GM19035 (cell line): ENCODE data around the gene ST8SIA1.
A peak's percentile ranks its signal among the peaks of the same experiment; 100 is the strongest.
"Not testable (repeated sequence)": the region's sequence is repeated elsewhere in the genome, so short reads cannot be mapped to it uniquely, and the experiment has no call there.

Source experiments
- ATAC-seq: cut with Tn5 transposase; IDR thresholded peaks from one replicate; pipeline ENCODE4 v1.9.1; 2021; ENCODE audit not compliant: unreplicated experiment

Gene ST8SIA1, protein sequence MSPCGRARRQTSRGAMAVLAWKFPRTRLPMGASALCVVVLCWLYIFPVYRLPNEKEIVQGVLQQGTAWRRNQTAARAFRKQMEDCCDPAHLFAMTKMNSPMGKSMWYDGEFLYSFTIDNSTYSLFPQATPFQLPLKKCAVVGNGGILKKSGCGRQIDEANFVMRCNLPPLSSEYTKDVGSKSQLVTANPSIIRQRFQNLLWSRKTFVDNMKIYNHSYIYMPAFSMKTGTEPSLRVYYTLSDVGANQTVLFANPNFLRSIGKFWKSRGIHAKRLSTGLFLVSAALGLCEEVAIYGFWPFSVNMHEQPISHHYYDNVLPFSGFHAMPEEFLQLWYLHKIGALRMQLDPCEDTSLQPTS

GRCh38 chr12:22334410-22335100, at the start of gene ST8SIA1:
ST8SIA1 (minus strand) TSS chr12:22334707; CDS start chr12:22334232, 475 bp downstream.
- peak; percentile 9 for ATAC-seq

- no peak for ATAC-seq
Measured at GRCh38 chr12:22380031-22380430, 45.5 kb upstream of the ST8SIA1 start.

GRCh38 chr12:22377731-22378496, 43.4 kb upstream of the ST8SIA1 start:
- no peak for ATAC-seq

- ATAC-seq: not testable (repeated sequence)
Measured at GRCh38 chr12:22376596-22377150, 42.2 kb upstream of the ST8SIA1 start.

DNA sequence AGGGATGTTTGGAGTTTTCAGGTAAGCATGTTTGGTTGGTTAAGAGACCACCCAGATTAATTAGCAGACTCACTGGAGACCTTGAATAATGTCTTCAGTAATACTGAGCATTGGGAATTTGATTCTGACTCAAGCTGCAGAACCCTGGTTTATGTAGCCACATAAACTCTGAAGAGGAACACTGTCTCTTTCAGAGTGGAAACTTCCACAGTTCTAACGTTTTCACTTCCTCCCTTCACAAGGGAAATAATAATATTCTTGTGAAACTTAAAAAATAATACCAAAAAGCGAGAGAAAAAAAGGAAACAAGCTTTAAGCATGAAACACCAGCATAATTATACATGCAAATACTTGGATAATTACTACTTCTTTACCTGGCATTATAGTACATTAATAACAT, 40.0 kb upstream of the ST8SIA1 start:
- ATAC-seq: no peak

- no peak for ATAC-seq
Measured at GRCh38 chr12:22372277-22372837, 37.9 kb upstream of the ST8SIA1 start.

- no peak for ATAC-seq
Measured at GRCh38 chr12:22366181-22366580, 31.7 kb upstream of the ST8SIA1 start.

GRCh38 chr12:22361785-22362184, 27.3 kb upstream of the ST8SIA1 start:
- ATAC-seq: no peak

DNA sequence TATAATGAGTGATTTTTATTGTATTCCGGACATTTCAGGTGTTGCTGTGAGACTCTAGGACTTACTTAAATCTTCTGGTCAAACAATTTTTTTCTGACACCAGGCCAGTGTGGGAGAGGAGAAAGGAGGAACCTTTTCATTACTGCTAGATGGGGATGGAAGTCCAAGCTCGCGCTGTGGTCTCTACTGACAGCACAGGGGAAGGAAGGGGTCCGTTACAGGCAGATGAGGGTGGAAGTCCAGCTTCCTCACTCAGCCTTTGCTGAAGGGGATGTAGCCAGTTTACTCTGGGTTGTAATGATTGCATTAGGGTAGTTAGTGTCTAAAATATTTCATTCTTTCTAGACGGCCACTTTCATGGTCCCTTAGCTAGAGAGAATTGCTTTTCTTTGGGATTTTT, 26.3 kb upstream of the ST8SIA1 start:
- no peak for ATAC-seq

- ATAC-seq: no peak
Measured at GRCh38 chr12:22357531-22357930, 23.0 kb upstream of the ST8SIA1 start.

DNA sequence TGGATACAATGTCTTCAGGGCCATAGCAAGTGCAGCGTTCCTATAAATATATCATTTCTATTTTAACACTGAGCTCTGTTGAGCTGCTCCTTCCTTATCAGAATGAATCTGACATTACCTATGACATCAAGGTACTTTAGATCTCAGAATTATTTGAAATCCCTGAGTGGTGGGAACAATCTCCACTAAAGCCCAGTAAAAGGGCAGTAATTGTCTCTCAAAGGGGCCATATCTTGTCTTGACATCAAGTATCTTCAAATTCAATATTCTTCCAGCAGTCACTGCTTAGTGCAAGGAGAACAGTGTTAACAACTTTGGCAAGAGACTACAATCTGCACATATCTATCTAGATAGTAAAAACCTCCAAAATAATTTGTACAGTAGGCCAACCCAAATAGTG, 21.7 kb upstream of the ST8SIA1 start:
- no peak for ATAC-seq

- ATAC-seq: no peak
Measured at GRCh38 chr12:22355011-22355580, 20.6 kb upstream of the ST8SIA1 start.

GRCh38 chr12:22353615-22354325, 19.3 kb upstream of the ST8SIA1 start:
- no peak for ATAC-seq

- no peak for ATAC-seq
Measured at GRCh38 chr12:22350886-22351285, 16.4 kb upstream of the ST8SIA1 start.

- no peak for ATAC-seq
Measured at GRCh38 chr12:22348208-22348607, 13.7 kb upstream of the ST8SIA1 start.

- no peak for ATAC-seq
Measured at GRCh38 chr12:22340143-22340542, 5.6 kb upstream of the ST8SIA1 start.

DNA sequence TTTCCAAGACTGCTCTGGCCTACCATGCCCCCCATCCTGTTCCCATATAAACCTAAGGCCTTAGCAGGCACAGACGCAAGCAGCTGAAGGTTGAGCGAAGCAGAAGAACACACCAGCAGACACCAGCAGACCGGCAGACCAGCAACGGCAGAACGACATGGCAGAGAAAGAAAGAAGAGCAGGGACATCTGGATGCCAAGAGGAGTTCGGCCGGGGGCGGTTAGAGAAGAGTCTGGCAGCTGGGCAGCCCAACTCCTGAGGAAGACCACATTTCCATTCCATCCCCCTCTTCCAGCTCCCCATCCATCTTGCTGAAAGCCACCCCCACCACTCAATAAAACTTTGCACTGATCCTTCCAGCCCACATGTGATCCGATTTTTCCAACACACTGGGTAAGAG, 5.2 kb upstream of the ST8SIA1 start:
- no peak for ATAC-seq

DNA sequence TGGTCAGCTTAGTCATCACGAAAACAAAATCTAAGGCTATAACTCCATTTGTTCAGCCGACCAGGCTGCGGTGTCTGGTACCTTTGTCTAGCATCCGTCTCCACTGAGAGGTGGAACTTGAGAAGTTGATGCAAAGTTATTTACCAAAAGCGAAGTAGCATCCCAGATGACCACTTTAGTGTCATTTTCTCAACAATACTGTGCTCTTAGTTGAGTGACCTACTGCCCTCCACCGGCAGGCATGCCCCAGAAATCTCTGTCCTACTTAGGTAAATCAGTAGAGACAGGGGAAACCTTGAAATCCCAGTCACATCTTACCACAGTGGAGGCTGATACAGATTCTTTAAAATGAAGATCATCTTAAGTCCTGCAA, 1.3 kb upstream of the ST8SIA1 start:
- ATAC-seq: peak; percentile 25

DNA sequence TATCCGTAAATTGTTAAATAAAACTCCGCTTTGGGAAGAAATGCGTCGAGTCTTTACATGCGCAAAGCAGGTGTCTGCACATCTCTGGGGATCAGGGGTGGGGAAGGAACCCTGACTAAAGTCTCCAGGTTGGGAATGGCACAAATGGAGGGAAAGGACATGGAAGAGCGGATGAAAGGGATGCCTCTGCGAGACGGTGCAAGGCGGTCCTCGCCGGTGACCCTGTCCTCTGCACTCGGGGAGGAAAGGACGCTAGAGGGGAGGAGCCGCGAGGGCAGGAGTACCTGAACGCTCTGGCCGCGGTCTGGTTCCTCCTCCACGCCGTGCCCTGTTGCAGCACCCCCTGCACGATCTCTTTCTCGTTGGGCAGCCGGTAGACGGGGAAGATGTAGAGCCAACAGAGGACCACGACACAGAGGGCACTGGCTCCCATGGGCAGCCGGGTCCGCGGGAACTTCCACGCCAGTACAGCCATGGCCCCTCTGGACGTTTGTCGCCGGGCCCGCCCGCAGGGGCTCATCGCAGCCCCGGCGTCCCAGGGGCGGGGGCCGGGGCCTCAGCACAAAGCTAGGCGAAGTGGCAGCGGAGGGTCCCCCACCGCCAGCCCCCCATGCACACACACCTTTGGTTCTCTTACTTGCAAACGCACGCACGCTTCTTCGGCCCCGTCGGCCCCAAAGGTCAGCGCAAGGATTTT, 646 bp downstream of the ST8SIA1 start:
- no peak for ATAC-seq
